PC-3 (cell line): ENCODE measurements around the gene SNX11.

Source experiments
- EZH2phosphoT487 ChIP-seq: fragments of 300-600 bp; sonication (generic); IDR thresholded peaks from 2 replicates; pipeline ENCODE4 v1.6.1; 2018; ENCODE audit warnings: mild to moderate bottlenecking, antibody characterized with exemption, low read length, borderline replicate concordance
- TF ChIP-seq, protein P1 (sequence below): fragments of 300-600 bp; sonication (generic); conservative IDR thresholded peaks from 2 replicates; pipeline ENCODE4 v1.5.1; 2017; ENCODE audit warnings: antibody characterized with exemption, low read depth, mild to moderate bottlenecking, low read length

DNA sequence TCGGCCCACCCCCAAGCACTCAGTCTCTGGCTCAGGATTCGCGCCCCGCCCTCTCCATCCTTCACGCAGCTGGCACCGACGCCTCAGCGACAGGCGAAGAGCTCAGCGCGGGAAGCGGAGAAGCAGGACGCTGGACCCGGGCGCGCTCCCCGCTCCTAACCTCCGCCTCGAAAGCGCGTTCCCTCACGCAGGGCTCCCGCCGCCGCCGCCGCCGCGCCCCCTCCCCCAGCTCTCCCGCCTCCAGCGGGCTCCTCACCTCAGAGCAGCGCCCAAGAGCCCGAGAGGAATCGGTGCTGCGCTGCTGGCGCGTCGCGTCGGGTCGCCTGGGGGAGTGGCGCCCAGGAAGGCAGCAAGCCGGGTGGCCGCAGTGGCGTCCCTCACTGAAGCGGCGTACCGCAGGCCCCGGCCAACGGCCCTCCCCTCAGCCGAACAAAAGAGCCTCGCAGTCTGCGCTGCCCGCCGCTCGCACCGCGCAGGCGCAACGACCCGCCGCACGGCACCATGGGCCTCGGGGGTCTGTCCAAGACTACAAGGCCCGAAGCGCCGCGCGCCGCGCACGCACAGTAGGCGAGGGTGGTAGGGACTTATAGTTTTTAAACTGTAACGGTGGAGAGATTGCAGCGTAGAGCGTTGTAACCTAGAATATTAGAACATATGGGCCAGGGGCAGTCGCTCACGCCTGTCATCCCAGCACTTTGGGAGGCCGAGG lies 6.4 kb upstream of the SNX11 start, which contains the start of gene CBX1:
- TF ChIP-seq, protein P1, sequence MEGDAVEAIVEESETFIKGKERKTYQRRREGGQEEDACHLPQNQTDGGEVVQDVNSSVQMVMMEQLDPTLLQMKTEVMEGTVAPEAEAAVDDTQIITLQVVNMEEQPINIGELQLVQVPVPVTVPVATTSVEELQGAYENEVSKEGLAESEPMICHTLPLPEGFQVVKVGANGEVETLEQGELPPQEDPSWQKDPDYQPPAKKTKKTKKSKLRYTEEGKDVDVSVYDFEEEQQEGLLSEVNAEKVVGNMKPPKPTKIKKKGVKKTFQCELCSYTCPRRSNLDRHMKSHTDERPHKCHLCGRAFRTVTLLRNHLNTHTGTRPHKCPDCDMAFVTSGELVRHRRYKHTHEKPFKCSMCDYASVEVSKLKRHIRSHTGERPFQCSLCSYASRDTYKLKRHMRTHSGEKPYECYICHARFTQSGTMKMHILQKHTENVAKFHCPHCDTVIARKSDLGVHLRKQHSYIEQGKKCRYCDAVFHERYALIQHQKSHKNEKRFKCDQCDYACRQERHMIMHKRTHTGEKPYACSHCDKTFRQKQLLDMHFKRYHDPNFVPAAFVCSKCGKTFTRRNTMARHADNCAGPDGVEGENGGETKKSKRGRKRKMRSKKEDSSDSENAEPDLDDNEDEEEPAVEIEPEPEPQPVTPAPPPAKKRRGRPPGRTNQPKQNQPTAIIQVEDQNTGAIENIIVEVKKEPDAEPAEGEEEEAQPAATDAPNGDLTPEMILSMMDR: no peak
- no peak for TF ChIP-seq EZH2phosphoT487
